ENCODE measurements around the gene POLR2C.

POLR2C gene

GRCh38 chr16:57469917-57470470, 7.5 kb downstream of the POLR2C start:
- no peak for DNase-seq (ENCODE audit: low spot score)
- in situ Hi-C loops (cut with MboI; ENCODE audit: low sequenced_read_pairs, unreplicated experiment), result no loop called here
- no peak for TF ChIP-seq CTCF (IDR thresholded peaks at IDR 0.05; ENCODE audit: borderline replicate concordance, control extremely low read depth, extremely low read depth, insufficient read depth, missing control alignments)

- TF ChIP-seq CTCF (IDR thresholded peaks at IDR 0.05; ENCODE audit: borderline replicate concordance, control extremely low read depth, extremely low read depth, insufficient read depth, missing control alignments), result no peak
- in situ Hi-C loops (cut with MboI; ENCODE audit: low sequenced_read_pairs, unreplicated experiment), result no loop called here
- DNase-seq (ENCODE audit: low spot score), result no peak
Measured at GRCh38 chr16:57470711-57471110, 8.2 kb downstream of the POLR2C start.

GRCh38 chr16:57471209-57471608, 8.7 kb downstream of the POLR2C start:
- in situ Hi-C loops (cut with MboI; ENCODE audit: low sequenced_read_pairs, unreplicated experiment), result no loop called here
- DNase-seq (ENCODE audit: low spot score), result no peak
- TF ChIP-seq CTCF (IDR thresholded peaks at IDR 0.05; ENCODE audit: borderline replicate concordance, control extremely low read depth, extremely low read depth, insufficient read depth, missing control alignments), result no peak

- in situ Hi-C loops (cut with MboI; ENCODE audit: low sequenced_read_pairs, unreplicated experiment), result no loop called here
- TF ChIP-seq CTCF (IDR thresholded peaks at IDR 0.05; ENCODE audit: borderline replicate concordance, control extremely low read depth, extremely low read depth, insufficient read depth, missing control alignments), result no peak
- DNase-seq (ENCODE audit: low spot score), result no peak
Measured at GRCh38 chr16:57471852-57472664, 9.6 kb downstream of the POLR2C start.

GRCh38 chr16:57472665-57473060, 10.2 kb downstream of the POLR2C start:
- in situ Hi-C loops (cut with MboI; ENCODE audit: low sequenced_read_pairs, unreplicated experiment), result no loop called here
- DNase-seq (ENCODE audit: low spot score), result no peak
- no peak for TF ChIP-seq CTCF (IDR thresholded peaks at IDR 0.05; ENCODE audit: borderline replicate concordance, control extremely low read depth, extremely low read depth, insufficient read depth, missing control alignments)

- in situ Hi-C loops (cut with MboI; ENCODE audit: low sequenced_read_pairs, unreplicated experiment), result no loop called here
- no peak for TF ChIP-seq CTCF (IDR thresholded peaks at IDR 0.05; ENCODE audit: borderline replicate concordance, control extremely low read depth, extremely low read depth, insufficient read depth, missing control alignments)
- DNase-seq (ENCODE audit: low spot score), result no peak
Measured at GRCh38 chr16:57473176-57473840, 10.8 kb downstream of the POLR2C start.
